ENCODE results near the gene VMAC. TPM values are rescaled to one million over a fixed set of nuclear protein-coding genes. Genes with fewer than 3 reads are reported as not detected.

The VMAC gene
- total and polyA plus RNA-seq, 2 of the 13 experiments (the other 11 are each of a cell fraction or from before 2014, with no cell fraction given) = 2.4 TPM

GRCh38 chr19:5880604-5881078 lies 24.0 kb upstream of the VMAC start (continued):
- TF ChIP-seq AHDC1 (CRISPR knock-in tag; IDR thresholded peaks at IDR 0.05; ENCODE audit: borderline replicate concordance) (0 out of 2 replicates have a peak, but pooled peaks have one; percentile 64), CBX2 (IDR thresholded peaks at IDR 0.05; ENCODE audit: low read depth, low read length) (no peak), CBX2 (CRISPR knock-in tag; IDR thresholded peaks at IDR 0.05; ENCODE audit: low read depth) (no peak), ZNF776 (CRISPR knock-in tag; IDR thresholded peaks at IDR 0.05) (no peak), CBX1 (IDR thresholded peaks at IDR 0.05; ENCODE audit: low read depth) (no peak), IRF2 (CRISPR knock-in tag; IDR thresholded peaks at IDR 0.05) (peak; percentile 51; the same call in 1 of the 2 replicates), HOXA7 (CRISPR knock-in tag; IDR thresholded peaks at IDR 0.05) (no peak), ZNF550 (CRISPR knock-in tag; IDR thresholded peaks at IDR 0.05; ENCODE audit: borderline replicate concordance) (0 out of 2 replicates have a peak, but pooled peaks have one; percentile 51), ZFP36 (IDR thresholded peaks at IDR 0.05; ENCODE audit: borderline replicate concordance, low read depth, low read length, partially characterized antibody) (no peak), TBX3 (IDR thresholded peaks at IDR 0.05; ENCODE audit: borderline replicate concordance) (peak; percentile 75), ZNF7 (CRISPR knock-in tag; IDR thresholded peaks at IDR 0.05) (no peak), CREB3 (CRISPR knock-in tag; IDR thresholded peaks at IDR 0.05) (no peak), E2F2 (CRISPR knock-in tag; IDR thresholded peaks at IDR 0.05; ENCODE audit: borderline replicate concordance) (no peak), ZNF879 (CRISPR knock-in tag; IDR thresholded peaks at IDR 0.05) (peak; percentile 45; the same call in 1 of the 2 replicates), ZSCAN20 (CRISPR knock-in tag; IDR thresholded peaks at IDR 0.05; ENCODE audit: borderline replicate concordance) (no peak), SP5 (CRISPR knock-in tag; IDR thresholded peaks at IDR 0.05; ENCODE audit: borderline replicate concordance, low read depth) (peak; percentile 87), ZNF281 (CRISPR knock-in tag; IDR thresholded peaks at IDR 0.05; ENCODE audit: borderline replicate concordance) (peak; percentile 92), ZNF788 (CRISPR knock-in tag; IDR thresholded peaks at IDR 0.05; ENCODE audit: borderline replicate concordance) (peak; percentile 41; the same call in 1 of the 2 replicates), ZNF766 (CRISPR knock-in tag; IDR thresholded peaks at IDR 0.05; ENCODE audit: borderline replicate concordance) (no peak), YEATS2 (CRISPR knock-in tag; IDR thresholded peaks at IDR 0.05; ENCODE audit: borderline replicate concordance) (no peak)
